GM18867 (cell line): ENCODE data around the gene ART1.

ENCODE experiments used
- ATAC-seq: cut with Tn5 transposase; IDR thresholded peaks from one replicate; pipeline ENCODE4 v1.9.1; 2021; ENCODE audit warnings: mild to moderate bottlenecking, moderate library complexity; ENCODE audit not compliant: unreplicated experiment

Gene ART1

DNA sequence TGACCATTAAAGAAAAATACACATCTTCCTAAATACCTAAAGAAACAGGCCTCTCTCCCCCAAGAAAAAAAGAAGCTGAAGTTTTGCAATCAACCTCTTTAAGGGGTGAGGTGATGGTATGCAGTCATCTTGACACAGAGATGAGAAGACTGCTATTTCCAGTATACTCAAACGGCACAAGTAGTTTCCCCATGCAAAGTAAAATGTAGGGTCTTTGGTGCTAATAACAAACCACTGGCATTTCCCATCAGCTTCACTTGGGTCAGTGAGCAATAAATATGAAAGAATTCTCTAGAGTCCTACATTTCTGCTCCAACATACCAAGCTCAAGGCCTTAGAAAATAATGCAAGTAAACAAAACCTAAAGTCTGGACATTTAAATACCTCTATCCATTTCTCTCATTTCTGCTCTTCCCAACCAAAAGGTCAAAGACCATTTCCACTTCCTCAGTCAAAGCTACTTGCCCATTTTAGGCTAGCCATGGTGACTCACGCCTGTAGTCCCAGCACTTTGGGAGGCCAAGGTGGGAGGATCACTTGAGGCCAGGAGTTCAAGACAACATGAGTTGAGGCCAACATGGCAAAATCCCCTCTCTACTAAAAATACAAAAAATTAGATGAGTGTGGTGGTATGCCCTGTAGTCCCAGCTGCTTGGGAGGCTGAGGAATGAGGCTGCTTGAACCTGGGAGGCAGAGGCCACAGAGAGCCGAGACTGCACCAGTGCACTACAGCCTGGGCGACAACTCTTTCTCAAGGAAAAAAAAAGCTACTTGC is 65.7 kb downstream of the ART1 start:
- ATAC-seq = no peak

DNA sequence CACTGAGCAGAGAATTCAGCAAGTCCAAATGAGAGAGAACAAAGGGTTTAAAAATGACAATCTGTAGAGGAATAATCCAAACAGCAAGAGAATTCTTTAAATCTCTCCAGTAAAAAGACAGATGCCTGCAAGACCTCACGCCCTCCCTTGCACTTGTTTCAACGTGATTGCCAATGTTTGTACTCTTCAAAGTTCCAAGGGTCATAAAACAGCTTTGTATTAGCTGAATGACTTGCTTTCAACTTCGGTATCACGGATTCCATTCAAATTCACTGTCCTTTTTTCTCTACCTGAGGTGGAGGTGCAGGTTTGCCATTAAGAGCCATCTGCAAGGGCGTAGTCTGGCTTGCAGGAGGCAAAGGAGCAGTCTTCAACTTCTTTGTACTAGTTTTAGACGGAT is 67.3 kb downstream of the ART1 start:
- no peak for ATAC-seq
